OCI-LY1 (cell line): ENCODE measurements around the gene FALEC.
"Not testable (repeated sequence)": the region's sequence is repeated elsewhere in the genome, so short reads cannot be mapped to it uniquely, and the experiment has no call there.

Source experiments
- H2AFZ ChIP-seq: fragments of 200-600 bp; sonication (generic), shearing (Covaris generic); 2 replicates; pipeline ENCODE4 v1.6.0; 2014; ENCODE audit warnings: antibody characterized with exemption, mild to moderate bottlenecking, low read length
- H3F3A ChIP-seq: fragments of 200-600 bp; sonication (generic), shearing (Covaris generic); 2 replicates; pipeline ENCODE4 v1.6.0; 2014; ENCODE audit warnings: mild to moderate bottlenecking, antibody characterized with exemption, low read length, moderate library complexity; ENCODE audit not compliant: insufficient read depth
- H3K27ac ChIP-seq: fragments of 200-600 bp; sonication (generic); 2 replicates; pipeline ENCODE4 v1.5.1; 2014; ENCODE audit warnings: low read length, mixed run types, mild to moderate bottlenecking, low read depth; ENCODE audit not compliant: poor library complexity, severe bottlenecking
- H3K27me3 ChIP-seq: fragments of 200-600 bp; sonication (generic); 2 replicates; pipeline ENCODE4 v1.6.0; 2014; ENCODE audit warnings: antibody characterized with exemption, mild to moderate bottlenecking, low read length, moderate library complexity; ENCODE audit not compliant: insufficient read depth
- H3K36me3 ChIP-seq: fragments of 200-600 bp; sonication (generic); 2 replicates; pipeline ENCODE4 v1.6.1; 2014; ENCODE audit warnings: mild to moderate bottlenecking, antibody characterized with exemption, low read length, moderate library complexity, mixed read lengths; ENCODE audit not compliant: insufficient read depth
- H3K4me1 ChIP-seq: fragments of 200-600 bp; sonication (generic); 2 replicates; pipeline ENCODE4 v1.5.1; 2014; ENCODE audit warnings: mild to moderate bottlenecking, low read length, moderate library complexity; ENCODE audit not compliant: insufficient read depth, severe bottlenecking
- H3K4me2 ChIP-seq: fragments of 200-600 bp; sonication (generic), shearing (Covaris generic); 2 replicates; pipeline ENCODE4 v1.6.1; 2014; ENCODE audit warnings: low read length
- H3K4me3 ChIP-seq: fragments of 200-600 bp; sonication (generic); 2 replicates; pipeline ENCODE4 v1.5.1; 2014; ENCODE audit warnings: low read length, low read depth, mild to moderate bottlenecking, mixed read lengths; ENCODE audit not compliant: poor library complexity, severe bottlenecking
- H3K79me2 ChIP-seq: fragments of 200-600 bp; shearing (Covaris generic); 2 replicates; pipeline ENCODE4 v1.6.1; 2016; ENCODE audit warnings: mixed run types, low read length, mixed read lengths; ENCODE audit not compliant: insufficient read depth
- H3K9ac ChIP-seq: fragments of 200-600 bp; sonication (generic), shearing (Covaris generic); 2 replicates; pipeline ENCODE4 v1.6.1; 2014; ENCODE audit warnings: mild to moderate bottlenecking, low read length, mixed read lengths
- H3K9me2 ChIP-seq: fragments of 200-600 bp; sonication (generic), shearing (Covaris generic); 2 replicates; pipeline ENCODE4 v1.6.1; 2014; ENCODE audit warnings: low read depth, mild to moderate bottlenecking, low read length, mixed read lengths
- H3K9me3 ChIP-seq: fragments of 200-600 bp; shearing (Covaris generic); 2 replicates; pipeline ENCODE4 v1.6.1; 2014; ENCODE audit warnings: low read length, mixed read lengths
- H4K20me1 ChIP-seq: fragments of 200-600 bp; sonication (generic), shearing (Covaris generic); 2 replicates; pipeline ENCODE4 v1.6.0; 2016; ENCODE audit warnings: mild to moderate bottlenecking, low read length; ENCODE audit not compliant: insufficient read depth
- CTCF ChIP-seq: fragments of 200-600 bp; sonication (generic), shearing (Covaris generic); IDR thresholded peaks from 2 replicates; pipeline ENCODE4 v1.5.1; 2017; ENCODE audit warnings: mild to moderate bottlenecking, antibody characterized with exemption, low read length, moderate library complexity, mixed read lengths
- EZH2 ChIP-seq: fragments of 200-600 bp; sonication (generic), shearing (Covaris generic); IDR thresholded peaks from 2 replicates; pipeline ENCODE4 v1.8.0; 2017; ENCODE audit warnings: borderline replicate concordance, mixed run types, mild to moderate bottlenecking, antibody characterized with exemption, low read length, moderate library complexity, mixed read lengths

The FALEC gene

GRCh38 chr1:150579110-150579944 is 63.8 kb downstream of the FALEC start, which contains the start of gene MCL1:
TSS of gene MCL1 (minus strand) at chr1:150579610. CDS start at chr1:150579530, 80 bp downstream.
- H3K4me1 ChIP-seq: peaks cover 45% of the 10 kb centered on the region
- H3F3A ChIP-seq: 0 out of 2 replicates have a peak, but pooled peaks cover 5% of the 10 kb centered on the region
- no peaks in the 10 kb centered on the region for H3K9me3 ChIP-seq
- no peak within 1 kb of the TSS for H2AFZ ChIP-seq
- peak within 1 kb of the TSS; percentile 93 for H3K4me3 ChIP-seq
- peaks cover 51% of the 10 kb centered on the region for H3K79me2 ChIP-seq
- H3K27me3 ChIP-seq: no peaks in the 10 kb centered on the region
- TF ChIP-seq CTCF (no peak), EZH2 (no peak)
- peak within 1 kb of the TSS; percentile 94 for H3K4me2 ChIP-seq
- H3K9ac ChIP-seq: peak within 1 kb of the TSS; percentile 95
- H3K36me3 ChIP-seq: peaks cover 49% of the 10 kb centered on the region
- no peaks in the 10 kb centered on the region for H3K9me2 ChIP-seq
- peak within 1 kb of the TSS; percentile 99 for H3K27ac ChIP-seq
- H4K20me1 ChIP-seq: 0 out of 2 replicates have a peak, but pooled peaks cover 5% of the 10 kb centered on the region

- peaks cover 43% of the 10 kb centered on the region for H3K79me2 ChIP-seq
- peak overlapping the region; percentile 93 for H3K4me3 ChIP-seq
- H2AFZ ChIP-seq: no peak overlapping the region
Observed at GRCh38 chr1:150579945-150580642, 64.5 kb downstream of the FALEC start.

GRCh38 chr1:150580966-150581365 is 65.4 kb downstream of the FALEC start:
- H2AFZ ChIP-seq, H3K9me2 ChIP-seq, H3K27me3 ChIP-seq, H3K9me3 ChIP-seq, H3F3A ChIP-seq, H4K20me1 ChIP-seq, H3K4me3 ChIP-seq, H3K9ac ChIP-seq, H3K4me2 ChIP-seq: not testable (repeated sequence)
- peaks cover 33% of the 10 kb centered on the region for H3K36me3 ChIP-seq
- H3K4me1 ChIP-seq: peaks cover 29% of the 10 kb centered on the region
- H3K79me2 ChIP-seq: peaks cover 34% of the 10 kb centered on the region
- H3K27ac ChIP-seq: peak overlapping the region; percentile 69

More at GRCh38 chr1:150579945-150580642, 64.5 kb downstream of the FALEC start:
- Histone ChIP-seq H3K4me1 (peaks cover 38% of the 10 kb centered on the region), H3K36me3 (peaks cover 41% of the 10 kb centered on the region), H3K27ac (peak overlapping the region; percentile 81), H3K9ac (peak overlapping the region; percentile 77), H3K27me3 (no peaks in the 10 kb centered on the region), H3K9me3 (no peaks in the 10 kb centered on the region), H3F3A (no peaks in the 10 kb centered on the region), H3K9me2 (no peaks in the 10 kb centered on the region), H3K4me2 (peak overlapping the region; percentile 70), H4K20me1 (0 out of 2 replicates have a peak, but pooled peaks cover 5% of the 10 kb centered on the region)
- TF ChIP-seq EZH2: no peak
- TF ChIP-seq CTCF: no peak

- H4K20me1 ChIP-seq, H3K4me3 ChIP-seq, H3K9ac ChIP-seq, H3K9me3 ChIP-seq, H3F3A ChIP-seq, H3K9me2 ChIP-seq, H3K27me3 ChIP-seq, H2AFZ ChIP-seq, H3K4me2 ChIP-seq: not testable (repeated sequence)
- Histone ChIP-seq H3K27ac (peak overlapping the region; percentile 69), H3K4me1 (peaks cover 24% of the 10 kb centered on the region), H3K79me2 (peaks cover 30% of the 10 kb centered on the region), H3K36me3 (peaks cover 28% of the 10 kb centered on the region)
Observed at GRCh38 chr1:150581437-150581836, 65.9 kb downstream of the FALEC start.

- not testable (repeated sequence) for H3F3A ChIP-seq, H3K4me2 ChIP-seq, H3K27me3 ChIP-seq, H4K20me1 ChIP-seq, H3K27ac ChIP-seq, H3K9me2 ChIP-seq, H2AFZ ChIP-seq, H3K4me3 ChIP-seq, H3K9me3 ChIP-seq, H3K9ac ChIP-seq
- H3K36me3 ChIP-seq: peaks cover 23% of the 10 kb centered on the region
- peaks cover 24% of the 10 kb centered on the region for H3K79me2 ChIP-seq
- H3K4me1 ChIP-seq: peaks cover 19% of the 10 kb centered on the region
Observed at GRCh38 chr1:150581962-150582361, 66.4 kb downstream of the FALEC start.
